HepG2 (cell line): Measurements from ENCODE around the gene MTHFD2. TPM values are rescaled to one million over a fixed set of nuclear protein-coding genes. Genes with fewer than 3 reads are reported as not detected.

Experiments
- ATAC-seq: fragments of 200-7000 bp; cut with Tn5 transposase; 3 replicates; pipeline ENCODE4 v1.9.1; 2020; ENCODE audit warnings: mild to moderate bottlenecking, moderate library complexity
- BruUV-seq: library from RNA; stranded (reverse); fragments of 400-500 nt; replicated peaks from 2 replicates; lab custom pipeline; 2021; lab: Mats Ljungman, UMichigan
- CTCF ChIA-PET: fragments of 300-600 bp; formaldehyde crosslinking; extraction: SDS; loops from one replicate; lab custom pipeline; 2021; ENCODE audit warnings: low total read pairs, inconsistent platforms, low intra/inter-chr PET ratio; lab: Yijun Ruan, JAX
- POLR2A ChIA-PET: fragments of 350-600 bp; sonication (Branson Sonifier 250); formaldehyde crosslinking; loops from one replicate; lab custom pipeline; 2020; ENCODE audit warnings: antibody characterized with exemption, inconsistent platforms; lab: Yijun Ruan, JAX
- DNase-seq: peaks from one replicate; pipeline ENCODE4 v3.0.0-alpha.2; 2015; ENCODE audit warnings: low spot score
- FAIRE-seq: peaks from 3 replicates; lab custom pipeline; 2011; peaks lifted over from hg19 to GRCh38; lab: Jason Lieb, UNC
- H2AFZ ChIP-seq: one replicate; pipeline ENCODE4 v1.6.1; 2011; ENCODE audit warnings: low read length, inconsistent platforms
- H3K27ac ChIP-seq: fragments of 300-600 bp; 3 replicates; pipeline ENCODE4 v1.8.0; 2011; ENCODE audit warnings: mixed run types, mild to moderate bottlenecking, mixed read lengths, low read length, inconsistent platforms; ENCODE audit not compliant: insufficient read depth; ENCODE audit errors: extremely low read length
- H3K27me3 ChIP-seq, 2 experiments: fragments of 200-600 bp in 1 of 2; 2 replicates in 1 of 2; 3 replicates in 1 of 2; pipeline versions ENCODE4 v1.6.0 to v1.8.0; 2011; ENCODE audit warnings: low read length in 2 of 2, mild to moderate bottlenecking in 2 of 2, moderate library complexity in 2 of 2, inconsistent platforms in 1 of 2; ENCODE audit not compliant: insufficient read depth in 2 of 2, control insufficient read depth in 1 of 2
- H3K36me3 ChIP-seq, 2 experiments: fragments of 200-600 bp in 1 of 2; replicated peaks in 1 of 2; 2 replicates in 1 of 2; 3 replicates in 1 of 2; pipeline versions ENCODE4 v1.5.1 to v1.8.0; 2011; ENCODE audit warnings: low read length in 2 of 2, inconsistent platforms in 1 of 2; ENCODE audit not compliant: insufficient read depth in 2 of 2, control insufficient read depth in 1 of 2
- H3K4me1 ChIP-seq: 2 replicates; pipeline ENCODE4 v1.5.1; 2012; ENCODE audit warnings: low read length, inconsistent platforms; ENCODE audit not compliant: insufficient read depth
- H3K4me2 ChIP-seq: 2 replicates; pipeline ENCODE4 v1.6.0; 2011; ENCODE audit warnings: low read depth, low read length, inconsistent platforms
- H3K4me3 ChIP-seq, 3 experiments: fragments of 200-600 bp in 1 of 3; sonication (generic), shearing (Covaris generic) in 1 of 3; replicated peaks in 1 of 3; 2 replicates each; pipeline ENCODE4 v1.5.1; 2011 to 2016; ENCODE audit warnings: low read length in 3 of 3, inconsistent platforms in 2 of 3, low read depth in 2 of 3, mild to moderate bottlenecking in 2 of 3, control low read depth in 1 of 3, mixed read lengths in 1 of 3; ENCODE audit not compliant: insufficient read depth in 1 of 3
- H3K79me2 ChIP-seq: one replicate; pipeline ENCODE4 v1.6.1; 2011; ENCODE audit warnings: low read length, inconsistent platforms; ENCODE audit not compliant: insufficient read depth
- H3K9ac ChIP-seq: 2 replicates; pipeline ENCODE4 v1.6.0; 2011; ENCODE audit warnings: mild to moderate bottlenecking, low read depth, low read length, inconsistent platforms; ENCODE audit not compliant: insufficient read depth
- H3K9me3 ChIP-seq: 2 replicates; pipeline ENCODE4 v1.5.1; 2012; ENCODE audit warnings: mild to moderate bottlenecking, low read length
- H4K20me1 ChIP-seq: 2 replicates; pipeline ENCODE4 v1.6.0; 2011; ENCODE audit warnings: inconsistent platforms, mild to moderate bottlenecking, low read length, moderate library complexity; ENCODE audit not compliant: insufficient read depth
- ARHGAP35 ChIP-seq: sonication (generic); formaldehyde crosslinking; IDR thresholded peaks from 2 replicates; pipeline ENCODE4 v1.9.0; 2022; ENCODE audit warnings: mild to moderate bottlenecking, inconsistent platforms, moderate library complexity, missing genetic modification reagents, borderline replicate concordance
- CEBPG ChIP-seq: IDR thresholded peaks from 2 replicates; pipeline ENCODE4 v1.6.1; 2016
- FLYWCH1 ChIP-seq: sonication (generic); formaldehyde crosslinking; IDR thresholded peaks from 2 replicates; pipeline ENCODE4 v1.8.1; 2023; ENCODE audit warnings: mild to moderate bottlenecking, missing genetic modification reagents
- MIER2 ChIP-seq: IDR thresholded peaks from 2 replicates; pipeline ENCODE4 v1.6.1; 2016; ENCODE audit warnings: missing biosample characterization, missing genetic modification reagents
- MTF1 ChIP-seq: sonication (generic); formaldehyde crosslinking; IDR thresholded peaks from 2 replicates; pipeline ENCODE4 v1.5.0; 2020; ENCODE audit warnings: missing genetic modification reagents
- RELA ChIP-seq: sonication (generic); formaldehyde crosslinking; IDR thresholded peaks from 2 replicates; pipeline ENCODE4 v1.4.0; 2020; ENCODE audit warnings: missing genetic modification reagents
- RORA ChIP-seq: sonication (generic); formaldehyde crosslinking; IDR thresholded peaks from 2 replicates; pipeline ENCODE4 v1.5.0; 2020; ENCODE audit warnings: mild to moderate bottlenecking, missing genetic modification reagents, moderate library complexity
- SATB2 ChIP-seq: sonication (generic); formaldehyde crosslinking; IDR thresholded peaks from 2 replicates; pipeline ENCODE4 v1.5.0; 2020; ENCODE audit warnings: missing genetic modification reagents
- SNRNP70 ChIP-seq: fragments of 200-400 bp; formaldehyde crosslinking; IDR thresholded peaks from 2 replicates; pipeline ENCODE4 v1.6.1; 2017; ENCODE audit warnings: mild to moderate bottlenecking, low read depth, low read length, moderate library complexity
- SP5 ChIP-seq: IDR thresholded peaks from 2 replicates; pipeline ENCODE4 v1.6.1; 2016; ENCODE audit warnings: low read depth, borderline replicate concordance
- ZNF24 ChIP-seq: fragments of 450-650 bp; IDR thresholded peaks from 2 replicates; pipeline ENCODE4 v1.6.1; 2017; ENCODE audit warnings: antibody characterized with exemption, mild to moderate bottlenecking
- ZNF570 ChIP-seq: sonication (generic); formaldehyde crosslinking; IDR thresholded peaks from 2 replicates; pipeline ENCODE4 v1.4.0; 2020; ENCODE audit warnings: mild to moderate bottlenecking, missing genetic modification reagents, borderline replicate concordance
- ZNF580 ChIP-seq: IDR thresholded peaks from 2 replicates; pipeline ENCODE4 v1.6.1; 2016; ENCODE audit warnings: low read depth, borderline replicate concordance
- ZNF780A ChIP-seq: sonication (generic); formaldehyde crosslinking; IDR thresholded peaks from 2 replicates; pipeline ENCODE4 v1.8.0; 2022; ENCODE audit warnings: mild to moderate bottlenecking, missing genetic modification reagents, moderate library complexity
- ZNF841 ChIP-seq: sonication (generic); formaldehyde crosslinking; IDR thresholded peaks from 2 replicates; pipeline ENCODE4 v1.8.1; 2023; ENCODE audit warnings: missing genetic modification reagents, borderline replicate concordance
- WGBS: methylation state at CpG from one replicate; pipeline ENCODE4 v1.1.6; 2017; ENCODE audit warnings: low lambda C conversion rate; 5-methylcytosine and 5-hydroxymethylcytosine counted together
- in situ Hi-C: cut with HindIII; loops from 2 replicates; pipeline ENCODE4 v1.10.0; 2017; ENCODE audit warnings: low pct_unique_long_range_greater_than_20kb; ENCODE audit not compliant: extremely low pct_ligation_motif_present
- intact Hi-C: fragments of 100-400 bp; cut with micrococcal nuclease; formaldehyde crosslinking; loops from one replicate; pipeline ENCODE4 v1.10.0; 2022; ENCODE audit not compliant: unreplicated experiment
- polyA plus RNA-seq, 8 experiments: library from polyadenylated mRNA; depleted of rRNA in 3 of 8; stranded (reverse) in 7 of 8; unstranded in 1 of 8; fragments of >200 nt; fragmentation: Illumina TruSeq in 4 of 8; extraction: Trizol in 4 of 8; gene quantifications; 2 replicates each; pipeline versions ENCODE4 v1.2.1 to v1.2.3, GENCODE V29; 2011 to 2016; ENCODE audit warnings: low read depth in 4 of 8, missing spikeins in 1 of 8, mixed read lengths in 1 of 8; ENCODE audit not compliant: insufficient read depth in 1 of 8
- total RNA-seq, 5 experiments: library from RNA; depleted of rRNA; stranded (reverse); fragments of >200 nt; fragmentation: Illumina TruSeq; extraction: Trizol; gene quantifications; 2 replicates each; pipeline ENCODE4 v1.2.3, GENCODE V29; 2016; ENCODE audit warnings: low read depth in 1 of 5
- TF ChIP-seq, protein P1 (sequence below): sonication (generic); formaldehyde crosslinking; conservative IDR thresholded peaks from 2 replicates; pipeline ENCODE4 v1.5.0; 2020; ENCODE audit warnings: missing genetic modification reagents

MTHFD2 gene
- total and polyA plus RNA-seq, 2 of the 13 experiments (the other 11 are each of a cell fraction or from before 2014, with no cell fraction given), result 188 to 269 TPM

DNA sequence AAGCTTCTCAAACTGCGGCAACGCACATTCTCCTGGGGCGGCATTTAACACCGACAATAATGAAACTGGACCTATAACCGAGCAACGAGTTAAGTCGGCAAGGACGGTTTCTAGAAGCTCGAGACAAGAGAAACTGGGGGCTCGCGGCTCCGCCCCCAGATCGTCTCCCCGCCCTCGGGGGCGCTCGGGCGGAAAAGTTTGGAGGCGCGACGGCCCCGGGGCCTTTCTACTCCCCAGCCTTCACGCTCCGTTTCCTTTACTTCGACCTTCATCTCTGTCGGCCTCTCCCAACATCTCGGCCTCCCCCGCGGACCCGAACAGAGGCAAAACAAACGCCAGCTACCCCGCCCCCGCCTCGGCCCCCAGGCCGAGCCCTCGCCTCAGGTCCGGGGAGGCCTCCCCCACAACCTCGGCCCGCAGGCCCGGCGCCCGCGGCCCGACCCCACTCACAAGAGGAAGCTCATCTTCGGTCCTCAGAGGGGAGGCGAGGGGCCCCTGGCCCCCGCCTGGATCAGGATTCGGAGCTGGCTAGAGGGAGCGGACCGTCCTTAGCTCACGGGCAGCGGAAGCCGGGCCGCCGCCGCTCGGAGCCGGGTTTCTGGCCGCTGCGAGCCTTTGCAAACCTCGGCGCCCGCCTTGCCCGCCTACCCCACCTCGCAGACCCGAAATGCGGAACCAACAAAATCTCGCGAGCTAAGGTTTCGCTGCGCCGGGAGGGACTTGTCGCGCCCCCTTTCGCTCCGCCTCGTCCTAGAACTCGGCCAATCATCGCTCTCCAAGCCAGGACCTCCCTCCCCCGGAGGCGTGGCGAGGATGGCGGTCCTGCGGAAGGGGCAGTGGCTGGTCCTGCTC lies 20.0 kb upstream of the MTHFD2 start, which contains the start of gene MOB1A:
MOB1A (minus strand) TSS at position 669 of the 852 bp plus-strand sequence; CDS start at position 464, 205 bp downstream.
- intact Hi-C loops, result loop anchor here (2.0 kb wide), 1 partner anchor 20 kb away; the partner anchor contains the start of gene MTHFD2
- Histone ChIP-seq H3K4me2 (peak within 1 kb of the TSS; percentile 88), H2AFZ (peak within 1 kb of the TSS; percentile 61), H3K79me2 (peaks cover 44% of the 10 kb centered on the region), H3K9ac (peak within 1 kb of the TSS; percentile 94), H3K27ac (peak within 1 kb of the TSS; percentile 96), H4K20me1 (peaks cover 34% of the 10 kb centered on the region), H3K36me3 (peaks cover 0 to 1% of the 10 kb centered on the region in 2 experiments; a peak in 1 of 5 replicates), H3K4me1 (peaks cover 43% of the 10 kb centered on the region), H3K4me3 (peak within 1 kb of the TSS; percentile 66 to 91 (median 82)), H3K9me3 (no peaks in the 10 kb centered on the region), H3K27me3 (no peaks in the 10 kb centered on the region; a peak in 1 of 5 replicates)
- FAIRE-seq (peak; percentile 96), DNase-seq (peak; percentile 98), ATAC-seq (peak; percentile 98)
- in situ Hi-C loops, result no loop called here
- POLR2A ChIA-PET, result interaction anchor here (0.7 to 2.5 kb wide), 31 partner anchors 9 to 441 kb away, joined by 3 to 53 read pairs (median 5); partner anchors contain the start of genes BOLA3, DGUOK, HTRA2 and MTHFD2
- CTCF ChIA-PET, result no interaction called here
- WGBS, result 1% methylated on average over 41 of the region's 84 CpGs
- no TSS peak for BruUV-seq
- TF ChIP-seq FLYWCH1 (no peak), SP5 (CRISPR knock-in tag) (peak; percentile 62; the same call in 1 of the 2 replicates), ZNF24 (no peak), ARHGAP35 (no peak), MTF1 (no peak), SATB2 (peak; percentile 70; the same call in 1 of the 2 replicates), RELA (CRISPR knock-in tag) (no peak), SNRNP70 (no peak), ZNF780A (CRISPR knock-in tag) (no peak), MIER2 (no peak), ZNF841 (CRISPR knock-in tag) (no peak), CEBPG (no peak), ZNF570 (CRISPR knock-in tag) (no peak), RORA (CRISPR knock-in tag) (no peak), ZNF580 (CRISPR knock-in tag) (peak; percentile 24; the same call in 1 of the 2 replicates)
- TF ChIP-seq, protein P1, sequence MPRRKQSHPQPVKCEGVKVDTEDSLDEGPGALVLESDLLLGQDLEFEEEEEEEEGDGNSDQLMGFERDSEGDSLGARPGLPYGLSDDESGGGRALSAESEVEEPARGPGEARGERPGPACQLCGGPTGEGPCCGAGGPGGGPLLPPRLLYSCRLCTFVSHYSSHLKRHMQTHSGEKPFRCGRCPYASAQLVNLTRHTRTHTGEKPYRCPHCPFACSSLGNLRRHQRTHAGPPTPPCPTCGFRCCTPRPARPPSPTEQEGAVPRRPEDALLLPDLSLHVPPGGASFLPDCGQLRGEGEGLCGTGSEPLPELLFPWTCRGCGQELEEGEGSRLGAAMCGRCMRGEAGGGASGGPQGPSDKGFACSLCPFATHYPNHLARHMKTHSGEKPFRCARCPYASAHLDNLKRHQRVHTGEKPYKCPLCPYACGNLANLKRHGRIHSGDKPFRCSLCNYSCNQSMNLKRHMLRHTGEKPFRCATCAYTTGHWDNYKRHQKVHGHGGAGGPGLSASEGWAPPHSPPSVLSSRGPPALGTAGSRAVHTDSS, result no peak
